ENCODE data around the gene TNC. TPM values are rescaled to one million over a fixed set of nuclear protein-coding genes. Genes with fewer than 3 reads are reported as not detected.
A peak's percentile ranks its signal among the peaks of the same experiment; 100 is the strongest.

The TNC gene
- total and polyA plus RNA-seq, 8 donors = 3.5 to 265 (median 80.1) TPM

DNA sequence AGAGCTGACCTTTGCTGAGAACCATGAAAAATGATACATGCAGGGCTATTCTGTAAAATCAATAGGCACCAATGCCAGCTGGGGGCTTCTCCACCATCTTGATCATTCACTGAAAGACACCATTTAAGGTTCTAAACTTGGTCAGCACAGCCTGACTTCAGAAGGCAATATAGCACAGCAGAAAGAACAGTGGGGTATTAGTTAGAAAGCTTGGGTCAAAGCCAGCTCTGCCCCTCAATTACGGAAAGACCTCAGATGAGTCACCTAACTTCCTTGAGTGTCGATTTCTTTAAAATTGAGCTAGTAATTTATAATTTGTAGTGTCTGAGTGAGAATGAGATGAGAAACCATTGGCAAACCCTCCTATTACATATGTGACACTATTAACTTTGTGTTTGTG lies 3.4 kb downstream of the TNC start:
- Histone ChIP-seq H3K36me3 (peaks cover 0 to 4% (median 0%) of the 10 kb centered on the region in 4 donors), H3K9me3 (no peaks in the 10 kb centered on the region), H3K4me3 (peak overlapping the region in 1 of 4 donors; percentile 34), H3K27ac (peak overlapping the region in 2 of 5 donors; percentile 82 to 88), H3K27me3 (peaks cover 0 to 25% (median 0%) of the 10 kb centered on the region in 3 donors), H3K4me1 (peaks cover 0 to 27% (median 16%) of the 10 kb centered on the region in 4 donors)
- TF ChIP-seq, protein P1, sequence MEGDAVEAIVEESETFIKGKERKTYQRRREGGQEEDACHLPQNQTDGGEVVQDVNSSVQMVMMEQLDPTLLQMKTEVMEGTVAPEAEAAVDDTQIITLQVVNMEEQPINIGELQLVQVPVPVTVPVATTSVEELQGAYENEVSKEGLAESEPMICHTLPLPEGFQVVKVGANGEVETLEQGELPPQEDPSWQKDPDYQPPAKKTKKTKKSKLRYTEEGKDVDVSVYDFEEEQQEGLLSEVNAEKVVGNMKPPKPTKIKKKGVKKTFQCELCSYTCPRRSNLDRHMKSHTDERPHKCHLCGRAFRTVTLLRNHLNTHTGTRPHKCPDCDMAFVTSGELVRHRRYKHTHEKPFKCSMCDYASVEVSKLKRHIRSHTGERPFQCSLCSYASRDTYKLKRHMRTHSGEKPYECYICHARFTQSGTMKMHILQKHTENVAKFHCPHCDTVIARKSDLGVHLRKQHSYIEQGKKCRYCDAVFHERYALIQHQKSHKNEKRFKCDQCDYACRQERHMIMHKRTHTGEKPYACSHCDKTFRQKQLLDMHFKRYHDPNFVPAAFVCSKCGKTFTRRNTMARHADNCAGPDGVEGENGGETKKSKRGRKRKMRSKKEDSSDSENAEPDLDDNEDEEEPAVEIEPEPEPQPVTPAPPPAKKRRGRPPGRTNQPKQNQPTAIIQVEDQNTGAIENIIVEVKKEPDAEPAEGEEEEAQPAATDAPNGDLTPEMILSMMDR (IDR thresholded peaks at IDR 0.05) = no peak
- TF ChIP-seq POLR2A (IDR thresholded peaks at IDR 0.05) = no peak
- TF ChIP-seq EP300 (IDR thresholded peaks at IDR 0.05) = no peak
- TF ChIP-seq POLR2AphosphoS5 (IDR thresholded peaks at IDR 0.05) = no peak
- no peak for DNase-seq
- 61 to 79% (median 63%) methylated on average over 2 of the region's 2 CpGs for WGBS, 5 donors
- intact Hi-C loops (cut with DNase I; ENCODE audit: low total_unique reads) = no loop called here

DNA sequence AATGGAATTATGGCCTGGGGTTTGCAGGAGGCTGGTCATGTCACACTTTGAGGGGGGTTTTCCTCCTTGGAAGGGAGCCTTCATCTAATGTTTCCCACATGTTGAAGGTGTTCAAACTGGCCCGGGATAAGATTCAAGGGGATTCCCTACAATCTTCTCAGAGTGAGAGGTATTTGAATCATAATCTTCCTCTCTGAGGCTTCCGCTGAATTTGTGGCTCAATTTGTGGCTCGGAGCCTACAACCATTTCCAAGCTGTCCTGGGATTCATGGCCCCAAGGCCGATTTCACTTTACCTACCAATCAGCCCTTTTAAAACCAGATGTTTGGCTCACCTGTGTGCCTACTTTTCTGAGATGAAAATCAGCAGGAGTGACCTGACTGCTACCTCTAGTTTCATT lies 3.9 kb downstream of the TNC start:
- TF ChIP-seq POLR2A (IDR thresholded peaks at IDR 0.05) (no peak), EP300 (IDR thresholded peaks at IDR 0.05) (no peak), POLR2AphosphoS5 (IDR thresholded peaks at IDR 0.05) (no peak)
- TF ChIP-seq, protein P1 (IDR thresholded peaks at IDR 0.05) = no peak
- Histone ChIP-seq H3K27ac (peak overlapping the region in 2 of 5 donors; percentile 82 to 88), H3K4me3 (peak overlapping the region in 1 of 4 donors; percentile 34), H3K4me1 (peaks cover 0 to 23% (median 15%) of the 10 kb centered on the region in 4 donors), H3K27me3 (peaks cover 0 to 25% (median 0%) of the 10 kb centered on the region in 3 donors), H3K36me3 (peaks cover 0 to 4% (median 0%) of the 10 kb centered on the region in 4 donors), H3K9me3 (no peaks in the 10 kb centered on the region)
- WGBS, 5 donors = 79 to 89% (median 87%) methylated on average over 4 of the region's 4 CpGs
- no peak for DNase-seq
- intact Hi-C loops (cut with DNase I; ENCODE audit: low total_unique reads) = no loop called here

DNA sequence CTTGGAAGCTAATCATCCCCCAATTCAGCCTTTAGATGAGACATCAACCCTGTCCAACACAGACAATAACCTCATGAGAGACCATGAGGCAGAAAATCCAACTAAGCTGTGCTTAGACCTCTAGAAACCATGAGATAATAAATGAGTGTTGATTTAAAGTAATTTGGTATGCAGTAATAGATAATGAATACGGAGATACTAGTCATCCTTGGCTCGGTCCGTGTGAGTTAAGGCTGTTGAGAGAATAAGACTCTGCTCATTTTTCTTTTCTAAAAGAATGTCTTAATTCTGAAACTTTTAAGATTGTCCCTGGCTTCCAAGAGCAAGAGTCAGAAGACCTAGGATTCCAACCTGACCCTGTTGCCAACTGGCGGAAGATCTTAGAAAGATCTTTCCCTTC lies 6.1 kb downstream of the TNC start:
- Histone ChIP-seq H3K36me3 (peaks cover 0 to 4% (median 0%) of the 10 kb centered on the region in 4 donors), H3K9me3 (no peaks in the 10 kb centered on the region), H3K4me3 (no peak overlapping the region), H3K27ac (no peak overlapping the region), H3K27me3 (peaks cover 0 to 7% (median 0%) of the 10 kb centered on the region in 3 donors), H3K4me1 (peaks cover 14 to 21% (median 16%) of the 10 kb centered on the region in 4 donors)
- intact Hi-C loops (cut with DNase I; ENCODE audit: low total_unique reads) = no loop called here
- no peak for DNase-seq
- TF ChIP-seq POLR2A (IDR thresholded peaks at IDR 0.05) (no peak), POLR2AphosphoS5 (IDR thresholded peaks at IDR 0.05) (no peak), EP300 (IDR thresholded peaks at IDR 0.05) (no peak)
- TF ChIP-seq, protein P1 (IDR thresholded peaks at IDR 0.05) = no peak
- WGBS, 5 donors = 82 to 97% (median 88%) methylated on average over 4 of the region's 4 CpGs

DNA sequence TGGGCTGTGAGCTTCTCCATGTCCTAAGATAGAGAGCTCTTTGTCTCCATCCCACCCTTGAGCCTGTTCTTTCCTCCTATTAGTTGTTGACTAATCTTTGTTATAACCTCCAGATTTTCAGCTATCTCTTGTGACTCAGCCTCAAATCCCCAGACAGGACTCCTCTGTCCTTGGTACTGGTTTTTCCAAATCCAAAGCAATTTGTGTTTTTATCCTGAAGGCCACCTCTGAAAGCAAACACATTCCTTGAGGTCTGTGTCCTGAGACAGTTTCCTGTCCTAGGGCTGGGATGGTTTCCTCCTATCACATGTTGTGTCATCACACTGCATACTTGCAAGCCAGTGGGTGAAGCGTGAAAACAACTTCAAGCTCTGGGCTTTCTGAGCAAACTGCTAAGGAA lies 8.5 kb downstream of the TNC start:
- Histone ChIP-seq H3K36me3 (peaks cover 0 to 4% (median 0%) of the 10 kb centered on the region in 4 donors), H3K9me3 (no peaks in the 10 kb centered on the region), H3K4me1 (peaks cover 22 to 40% (median 31%) of the 10 kb centered on the region in 4 donors), H3K27ac (no peak overlapping the region), H3K4me3 (no peak overlapping the region), H3K27me3 (no peaks in the 10 kb centered on the region)
- intact Hi-C loops (cut with DNase I; ENCODE audit: low total_unique reads) = no loop called here
- DNase-seq = no peak
- no peak for TF ChIP-seq POLR2A (IDR thresholded peaks at IDR 0.05)
- TF ChIP-seq POLR2AphosphoS5 (IDR thresholded peaks at IDR 0.05) = peak in 1 of 3 donors; percentile 2
- 87 to 95% (median 90%) methylated on average over 1 of the region's 1 CpG for WGBS, 5 donors

DNA sequence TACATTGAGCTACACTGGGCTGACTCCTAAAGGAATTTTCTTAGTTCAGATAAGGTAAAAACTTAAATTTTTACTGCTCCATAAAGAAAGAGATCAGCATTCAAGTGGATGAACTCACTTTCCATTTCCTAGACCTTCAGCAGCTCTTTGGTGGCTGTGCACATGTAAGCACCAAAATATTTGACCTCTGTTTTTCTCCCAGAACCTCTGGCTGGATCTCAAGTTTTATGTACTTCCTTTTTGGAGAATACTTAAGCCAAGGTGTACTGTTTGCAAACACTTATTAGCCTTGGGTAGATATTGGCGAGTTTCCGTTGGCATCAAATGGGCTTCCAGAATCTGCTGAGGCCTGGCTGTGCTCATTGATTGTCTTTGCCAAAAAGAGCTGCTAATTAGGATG lies 10.3 kb downstream of the TNC start:
- WGBS, 5 donors = 33 to 52% (median 44%) methylated on average over 2 of the region's 2 CpGs
- peak in 1 of 2 donors; percentile 48 for DNase-seq
- H3K4me1 ChIP-seq = peaks cover 22 to 42% (median 32%) of the 10 kb centered on the region in 4 donors
- intact Hi-C loops (cut with DNase I; ENCODE audit: low total_unique reads) = no loop called here
- TF ChIP-seq, protein P1 (IDR thresholded peaks at IDR 0.05) = no peak
- no peak for TF ChIP-seq POLR2A (IDR thresholded peaks at IDR 0.05)
- peak in 2 of 3 donors; percentile 33 to 34 for TF ChIP-seq POLR2AphosphoS5 (IDR thresholded peaks at IDR 0.05)
- no peak for TF ChIP-seq EP300 (IDR thresholded peaks at IDR 0.05)
- peaks cover 0 to 3% (median 0%) of the 10 kb centered on the region in 4 donors for H3K36me3 ChIP-seq
- peak overlapping the region in 4 of 5 donors; percentile 53 to 75 (median 66) for H3K27ac ChIP-seq
- H3K9me3 ChIP-seq = no peaks in the 10 kb centered on the region
- no peak overlapping the region for H3K4me3 ChIP-seq
- no peaks in the 10 kb centered on the region for H3K27me3 ChIP-seq

All from stomach (tissue), 9 donors.